GM12891 (cell line): ENCODE results near the gene IL1A.

ENCODE experiments used
- POLR2A ChIP-seq: IDR thresholded peaks from 2 replicates; pipeline ENCODE4 v1.6.1; 2011; ENCODE audit warnings: low read depth, low read length, control low read depth
- POLR2AphosphoS5 ChIP-seq: IDR thresholded peaks from 2 replicates; pipeline ENCODE4 v1.6.1; 2011; ENCODE audit warnings: low read depth, low read length, control low read depth
- SPI1 ChIP-seq: IDR thresholded peaks from 2 replicates; pipeline ENCODE4 v1.6.1; 2011; ENCODE audit warnings: low read depth, low read length, control low read depth

GRCh38 chr2:112733871-112734270 is 50.4 kb downstream of the IL1A start:
- TF ChIP-seq POLR2A (no peak), POLR2AphosphoS5 (no peak), SPI1 (no peak)
